Measurements from ENCODE around the gene SULT1A1. TPM values are rescaled to one million over a fixed set of nuclear protein-coding genes. Genes with fewer than 3 reads are reported as not detected.
A peak's percentile ranks its signal among the peaks of the same experiment; 100 is the strongest.

SULT1A1 gene
- total and polyA plus RNA-seq, 2 of the 13 experiments (the other 11 are each of a cell fraction or from before 2014, with no cell fraction given), result 114 to 147 TPM

DNA sequence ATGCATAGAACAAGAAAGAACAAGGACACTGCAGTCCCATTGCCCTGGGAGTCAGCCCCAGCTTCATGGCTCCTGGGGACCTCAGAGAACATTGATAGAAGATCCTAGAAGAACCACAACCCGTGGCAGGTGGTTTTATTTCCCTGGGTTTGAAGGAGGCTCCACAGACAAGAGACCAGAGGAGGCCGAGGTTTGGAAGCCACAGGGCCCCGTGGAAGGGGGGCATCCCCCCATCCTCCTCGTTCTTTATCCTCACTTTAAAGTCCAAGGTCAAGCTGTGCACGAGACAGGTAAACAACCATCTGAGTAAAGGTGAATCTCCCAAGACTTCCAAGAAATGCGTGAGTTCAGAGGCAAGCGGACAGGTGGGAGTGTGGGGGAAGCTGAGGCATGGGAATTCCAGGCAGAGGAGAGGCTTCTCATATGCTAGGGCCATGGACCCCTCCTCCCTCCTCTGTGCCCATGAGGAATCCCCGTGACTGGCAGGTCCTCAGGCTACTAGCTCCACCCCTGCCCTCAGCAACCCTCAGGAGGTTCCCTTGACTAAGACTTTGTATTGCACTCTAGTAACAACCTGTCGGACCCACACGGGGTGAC is 849 bp upstream of the SULT1A1 start (continued):
- TF ChIP-seq ZNF775 (CRISPR knock-in tag; IDR thresholded peaks at IDR 0.05; ENCODE audit: borderline replicate concordance) (0 out of 2 replicates have a peak, but pooled peaks have one; percentile 15), SALL1 (CRISPR knock-in tag; IDR thresholded peaks at IDR 0.05) (no peak), ZNF274 (CRISPR knock-in tag; IDR thresholded peaks at IDR 0.05) (peak; percentile 81; the same call in 1 of the 2 replicates), ZNF207 (IDR thresholded peaks at IDR 0.05; ENCODE audit: borderline replicate concordance) (no peak), ZNF556 (CRISPR knock-in tag; IDR thresholded peaks at IDR 0.05; ENCODE audit: borderline replicate concordance) (no peak), NFKBIZ (CRISPR knock-in tag; IDR thresholded peaks at IDR 0.05) (no peak), ZNF777 (CRISPR knock-in tag; IDR thresholded peaks at IDR 0.05) (no peak), ZNF569 (CRISPR knock-in tag; IDR thresholded peaks at IDR 0.05; ENCODE audit: borderline replicate concordance) (no peak), HNF4A (CRISPR knock-in tag; IDR thresholded peaks at IDR 0.05) (peak; percentile 74), ZNF792 (CRISPR knock-in tag; IDR thresholded peaks at IDR 0.05) (0 out of 2 replicates have a peak, but pooled peaks have one; percentile 13), MXD4 (CRISPR knock-in tag; IDR thresholded peaks at IDR 0.05) (0 out of 2 replicates have a peak, but pooled peaks have one; percentile 39), KLF16 (CRISPR knock-in tag; IDR thresholded peaks at IDR 0.05) (no peak), ZNF562 (CRISPR knock-in tag; IDR thresholded peaks at IDR 0.05; ENCODE audit: borderline replicate concordance) (no peak), ZNF350 (CRISPR knock-in tag; IDR thresholded peaks at IDR 0.05; ENCODE audit: borderline replicate concordance, low read depth) (0 out of 2 replicates have a peak, but pooled peaks have one; percentile 43), SKI (IDR thresholded peaks at IDR 0.05; ENCODE audit: partially characterized antibody) (no peak), RELA (CRISPR knock-in tag; IDR thresholded peaks at IDR 0.05) (no peak), PHF8 (CRISPR knock-in tag; IDR thresholded peaks at IDR 0.05) (no peak), ZNF747 (CRISPR knock-in tag; IDR thresholded peaks at IDR 0.05; ENCODE audit: borderline replicate concordance) (no peak), XBP1 (CRISPR knock-in tag; IDR thresholded peaks at IDR 0.05) (no peak)
- TF ChIP-seq, protein P1, sequence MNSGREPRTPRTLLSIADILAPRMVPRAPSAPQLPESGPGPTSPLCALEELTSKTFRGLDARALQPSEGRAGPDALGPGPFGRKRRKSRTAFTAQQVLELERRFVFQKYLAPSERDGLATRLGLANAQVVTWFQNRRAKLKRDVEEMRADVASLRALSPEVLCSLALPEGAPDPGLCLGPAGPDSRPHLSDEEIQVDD (CRISPR knock-in tag; IDR thresholded peaks at IDR 0.05; ENCODE audit: borderline replicate concordance), result no peak
- TF ChIP-seq, protein P2, sequence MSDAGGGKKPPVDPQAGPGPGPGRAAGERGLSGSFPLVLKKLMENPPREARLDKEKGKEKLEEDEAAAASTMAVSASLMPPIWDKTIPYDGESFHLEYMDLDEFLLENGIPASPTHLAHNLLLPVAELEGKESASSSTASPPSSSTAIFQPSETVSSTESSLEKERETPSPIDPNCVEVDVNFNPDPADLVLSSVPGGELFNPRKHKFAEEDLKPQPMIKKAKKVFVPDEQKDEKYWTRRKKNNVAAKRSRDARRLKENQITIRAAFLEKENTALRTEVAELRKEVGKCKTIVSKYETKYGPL (CRISPR knock-in tag; IDR thresholded peaks at IDR 0.05), result no peak
- TF ChIP-seq, protein P3, sequence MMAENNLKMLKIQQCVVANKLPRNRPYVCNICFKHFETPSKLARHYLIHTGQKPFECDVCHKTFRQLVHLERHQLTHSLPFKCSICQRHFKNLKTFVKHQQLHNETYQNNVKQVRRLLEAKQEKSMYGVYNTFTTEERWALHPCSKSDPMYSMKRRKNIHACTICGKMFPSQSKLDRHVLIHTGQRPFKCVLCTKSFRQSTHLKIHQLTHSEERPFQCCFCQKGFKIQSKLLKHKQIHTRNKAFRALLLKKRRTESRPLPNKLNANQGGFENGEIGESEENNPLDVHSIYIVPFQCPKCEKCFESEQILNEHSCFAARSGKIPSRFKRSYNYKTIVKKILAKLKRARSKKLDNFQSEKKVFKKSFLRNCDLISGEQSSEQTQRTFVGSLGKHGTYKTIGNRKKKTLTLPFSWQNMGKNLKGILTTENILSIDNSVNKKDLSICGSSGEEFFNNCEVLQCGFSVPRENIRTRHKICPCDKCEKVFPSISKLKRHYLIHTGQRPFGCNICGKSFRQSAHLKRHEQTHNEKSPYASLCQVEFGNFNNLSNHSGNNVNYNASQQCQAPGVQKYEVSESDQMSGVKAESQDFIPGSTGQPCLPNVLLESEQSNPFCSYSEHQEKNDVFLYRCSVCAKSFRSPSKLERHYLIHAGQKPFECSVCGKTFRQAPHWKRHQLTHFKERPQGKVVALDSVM (CRISPR knock-in tag; IDR thresholded peaks at IDR 0.05), result 0 out of 2 replicates have a peak, but pooled peaks have one; percentile 25
- TF ChIP-seq, protein P4, sequence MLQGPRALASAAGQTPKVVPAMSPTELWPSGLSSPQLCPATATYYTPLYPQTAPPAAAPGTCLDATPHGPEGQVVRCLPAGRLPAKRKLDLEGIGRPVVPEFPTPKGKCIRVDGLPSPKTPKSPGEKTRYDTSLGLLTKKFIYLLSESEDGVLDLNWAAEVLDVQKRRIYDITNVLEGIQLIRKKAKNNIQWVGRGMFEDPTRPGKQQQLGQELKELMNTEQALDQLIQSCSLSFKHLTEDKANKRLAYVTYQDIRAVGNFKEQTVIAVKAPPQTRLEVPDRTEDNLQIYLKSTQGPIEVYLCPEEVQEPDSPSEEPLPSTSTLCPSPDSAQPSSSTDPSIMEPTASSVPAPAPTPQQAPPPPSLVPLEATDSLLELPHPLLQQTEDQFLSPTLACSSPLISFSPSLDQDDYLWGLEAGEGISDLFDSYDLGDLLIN (CRISPR knock-in tag; IDR thresholded peaks at IDR 0.05; ENCODE audit: borderline replicate concordance), result no peak
- TF ChIP-seq, protein P5, sequence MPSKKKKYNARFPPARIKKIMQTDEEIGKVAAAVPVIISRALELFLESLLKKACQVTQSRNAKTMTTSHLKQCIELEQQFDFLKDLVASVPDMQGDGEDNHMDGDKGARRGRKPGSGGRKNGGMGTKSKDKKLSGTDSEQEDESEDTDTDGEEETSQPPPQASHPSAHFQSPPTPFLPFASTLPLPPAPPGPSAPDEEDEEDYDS (CRISPR knock-in tag; IDR thresholded peaks at IDR 0.05), result 0 out of 2 replicates have a peak, but pooled peaks have one; percentile 1
- TF ChIP-seq, protein P6, sequence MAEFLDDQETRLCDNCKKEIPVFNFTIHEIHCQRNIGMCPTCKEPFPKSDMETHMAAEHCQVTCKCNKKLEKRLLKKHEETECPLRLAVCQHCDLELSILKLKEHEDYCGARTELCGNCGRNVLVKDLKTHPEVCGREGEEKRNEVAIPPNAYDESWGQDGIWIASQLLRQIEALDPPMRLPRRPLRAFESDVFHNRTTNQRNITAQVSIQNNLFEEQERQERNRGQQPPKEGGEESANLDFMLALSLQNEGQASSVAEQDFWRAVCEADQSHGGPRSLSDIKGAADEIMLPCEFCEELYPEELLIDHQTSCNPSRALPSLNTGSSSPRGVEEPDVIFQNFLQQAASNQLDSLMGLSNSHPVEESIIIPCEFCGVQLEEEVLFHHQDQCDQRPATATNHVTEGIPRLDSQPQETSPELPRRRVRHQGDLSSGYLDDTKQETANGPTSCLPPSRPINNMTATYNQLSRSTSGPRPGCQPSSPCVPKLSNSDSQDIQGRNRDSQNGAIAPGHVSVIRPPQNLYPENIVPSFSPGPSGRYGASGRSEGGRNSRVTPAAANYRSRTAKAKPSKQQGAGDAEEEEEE (CRISPR knock-in tag; IDR thresholded peaks at IDR 0.05; ENCODE audit: borderline replicate concordance), result no peak
